HG03521 (cell line): ENCODE data around the gene UQCRC1.

Experiments
- ATAC-seq: cut with Tn5 transposase; IDR thresholded peaks from one replicate; pipeline ENCODE4 v1.9.1; 2021; ENCODE audit warnings: mild to moderate bottlenecking, moderate library complexity; ENCODE audit not compliant: unreplicated experiment

Gene UQCRC1

GRCh38 chr3:48573973-48574585, 35.4 kb downstream of the UQCRC1 start:
- no peak for ATAC-seq

GRCh38 chr3:48572517-48572916, 36.9 kb downstream of the UQCRC1 start:
- no peak for ATAC-seq

GRCh38 chr3:48571938-48572337, 37.5 kb downstream of the UQCRC1 start:
- no peak for ATAC-seq

- ATAC-seq: no peak
Observed at GRCh38 chr3:48569808-48570450, 39.5 kb downstream of the UQCRC1 start.

GRCh38 chr3:48569400-48569799, 40.0 kb downstream of the UQCRC1 start:
- ATAC-seq: no peak

- no peak for ATAC-seq
Observed at GRCh38 chr3:48568476-48568875, 41.0 kb downstream of the UQCRC1 start.

- no peak for ATAC-seq
Observed at GRCh38 chr3:48567500-48567899, 41.9 kb downstream of the UQCRC1 start.

- no peak for ATAC-seq
Observed at GRCh38 chr3:48567090-48567489, 42.4 kb downstream of the UQCRC1 start.

- no peak for ATAC-seq
Observed at GRCh38 chr3:48566401-48566760, 43.1 kb downstream of the UQCRC1 start.

GRCh38 chr3:48565591-48566400, 43.6 kb downstream of the UQCRC1 start:
- no peak for ATAC-seq

- no peak for ATAC-seq
Observed at GRCh38 chr3:48565186-48565585, 44.3 kb downstream of the UQCRC1 start.

- ATAC-seq: no peak
Observed at GRCh38 chr3:48564667-48565066, 44.8 kb downstream of the UQCRC1 start.

- ATAC-seq: no peak
Observed at GRCh38 chr3:48564022-48564421, 45.4 kb downstream of the UQCRC1 start.

GRCh38 chr3:48563382-48563918, 46.0 kb downstream of the UQCRC1 start, which contains the start of gene UCN2:
TSS of gene UCN2 (minus strand) at chr3:48563781. CDS start at chr3:48563124, 657 bp downstream.
- ATAC-seq: no peak

GRCh38 chr3:48562367-48563095, 46.9 kb downstream of the UQCRC1 start:
- no peak for ATAC-seq

GRCh38 chr3:48561045-48561736, 48.3 kb downstream of the UQCRC1 start:
- ATAC-seq: no peak

GRCh38 chr3:48560648-48561018, 48.8 kb downstream of the UQCRC1 start:
- no peak for ATAC-seq

GRCh38 chr3:48558493-48559134, 50.8 kb downstream of the UQCRC1 start:
- no peak for ATAC-seq

- peak; percentile 87 for ATAC-seq
Observed at GRCh38 chr3:48556796-48557626, 52.4 kb downstream of the UQCRC1 start, which contains the start of gene PFKFB4. TSS of gene PFKFB4 (minus strand) at chr3:48556803. CDS start at chr3:48556777, 26 bp downstream.
